GM23338 (cell line): ENCODE results near the gene SOS1. TPM values are rescaled to one million over a fixed set of nuclear protein-coding genes. Genes with fewer than 3 reads are reported as not detected.

Source experiments
- ATAC-seq: fragments of 200-7000 bp; cut with Tn5 transposase; 3 replicates; pipeline ENCODE4 v1.9.1; 2020
- DNase-seq: peaks from one replicate; pipeline ENCODE4 v3.0.0-alpha.2; 2015; ENCODE audit warnings: low spot score
- H2AFZ ChIP-seq: fragments of 200-600 bp; sonication (generic); 2 replicates; pipeline ENCODE4 v1.8.0; 2016; ENCODE audit warnings: antibody characterized with exemption, mild to moderate bottlenecking, moderate library complexity
- H3F3A ChIP-seq: fragments of 200-600 bp; sonication (generic); replicated peaks from 2 replicates; pipeline ENCODE4 v1.8.0; 2017; ENCODE audit warnings: antibody characterized with exemption, mixed run types, low read depth
- H3K27ac ChIP-seq: fragments of 200-600 bp; sonication (generic); 2 replicates; pipeline ENCODE4 v1.6.1; 2016; ENCODE audit warnings: low read depth
- H3K27me3 ChIP-seq: fragments of 200-600 bp; sonication (generic); 2 replicates; pipeline ENCODE4 v1.8.0; 2016; ENCODE audit warnings: mild to moderate bottlenecking, mixed run types, moderate library complexity; ENCODE audit not compliant: insufficient read depth
- H3K36me3 ChIP-seq: fragments of 200-600 bp; sonication (generic); 2 replicates; pipeline ENCODE4 v1.8.0; 2016; ENCODE audit warnings: mild to moderate bottlenecking; ENCODE audit not compliant: insufficient read depth
- H3K4me1 ChIP-seq: fragments of 200-600 bp; sonication (generic); 2 replicates; pipeline ENCODE4 v1.8.0; 2016; ENCODE audit warnings: mild to moderate bottlenecking, moderate library complexity; ENCODE audit not compliant: insufficient read depth
- H3K4me2 ChIP-seq: fragments of 200-600 bp; sonication (generic); 2 replicates; pipeline ENCODE4 v1.7.1; 2017; ENCODE audit warnings: mixed run types
- H3K4me3 ChIP-seq: fragments of 200-600 bp; sonication (generic); 2 replicates; pipeline ENCODE4 v1.6.1; 2016; ENCODE audit warnings: mixed run types
- H3K79me2 ChIP-seq: fragments of 200-600 bp; sonication (generic); replicated peaks from 2 replicates; pipeline ENCODE4 v1.8.0; 2017; ENCODE audit warnings: mild to moderate bottlenecking; ENCODE audit not compliant: insufficient read depth
- H3K9me2 ChIP-seq: fragments of 200-600 bp; sonication (generic); 2 replicates; pipeline ENCODE4 v1.8.0; 2017; ENCODE audit not compliant: insufficient read depth
- H4K20me1 ChIP-seq: fragments of 200-600 bp; sonication (generic); replicated peaks from 2 replicates; pipeline ENCODE4 v1.8.0; 2017; ENCODE audit warnings: mild to moderate bottlenecking; ENCODE audit not compliant: insufficient read depth
- H3K27ac Mint-ChIP-seq: 2 replicates; pipeline ENCODE4 v1.8.0; 2020; ENCODE audit warnings: inconsistent platforms, mild to moderate bottlenecking, moderate library complexity, mixed read lengths
- H3K27me3 Mint-ChIP-seq: 3 replicates; pipeline ENCODE4 v1.8.0; 2022; ENCODE audit warnings: low read depth, mild to moderate bottlenecking, moderate library complexity, mixed read lengths, inconsistent platforms; ENCODE audit not compliant: insufficient read depth, poor library complexity
- H3K36me3 Mint-ChIP-seq: 3 replicates; pipeline ENCODE4 v1.8.0; 2021; ENCODE audit warnings: low read depth, mild to moderate bottlenecking, inconsistent platforms, moderate library complexity, mixed read lengths
- H3K4me1 Mint-ChIP-seq: 3 replicates; pipeline ENCODE4 v1.8.0; 2020; ENCODE audit warnings: mild to moderate bottlenecking, inconsistent platforms, mixed read lengths
- H3K4me3 Mint-ChIP-seq: 3 replicates; pipeline ENCODE4 v1.8.0; 2021; ENCODE audit warnings: moderate library complexity, mild to moderate bottlenecking, inconsistent platforms, mixed read lengths
- H3K9me3 Mint-ChIP-seq: 3 replicates; pipeline ENCODE4 v1.8.0; 2020; ENCODE audit warnings: moderate library complexity, mild to moderate bottlenecking, inconsistent platforms, mixed read lengths
- JUNB ChIP-seq: IDR thresholded peaks from one replicate; pipeline ENCODE4 v1.6.1; 2016; ENCODE audit warnings: antibody characterized with exemption; ENCODE audit not compliant: unreplicated experiment
- POLR2AphosphoS5 ChIP-seq: IDR thresholded peaks from 2 replicates; pipeline ENCODE4 v1.6.1; 2016; ENCODE audit warnings: antibody characterized with exemption, low read depth
- polyA plus RNA-seq: library from polyadenylated mRNA; unstranded; fragments of >200 nt; fragmentation: Nextera tagmentation; extraction: Ambion mirVana; gene quantifications from 2 replicates; pipeline ENCODE4 v1.2.1, GENCODE V29; 2016
- total RNA-seq: library from RNA; depleted of rRNA; stranded (reverse); fragments of >200 nt; shearing (Covaris generic); gene quantifications from 2 replicates; pipeline ENCODE4 v1.2.3, GENCODE V29; 2014
- TF ChIP-seq, protein P1 (sequence below): IDR thresholded peaks from one replicate; pipeline ENCODE4 v1.6.1; 2018; ENCODE audit warnings: antibody characterized with exemption; ENCODE audit not compliant: unreplicated experiment
- TF ChIP-seq, protein P2 (sequence below): fragments of 250-450 bp; sonication (Bioruptor Pico); IDR thresholded peaks from 2 replicates; pipeline ENCODE4 v1.5.0; 2020; ENCODE audit warnings: mild to moderate bottlenecking, moderate library complexity
- TF ChIP-seq, protein P3 (sequence below), 2 experiments: fragments of 200-600 bp in 1 of 2; sonication (generic) in 1 of 2; conservative IDR thresholded peaks; 2 replicates each; pipeline versions ENCODE4 v1.5.1 to v1.6.1; 2016 to 2017; ENCODE audit warnings: antibody characterized with exemption in 2 of 2, low read depth in 2 of 2, mild to moderate bottlenecking in 2 of 2, moderate library complexity in 1 of 2

SOS1 gene
- total and polyA plus RNA-seq, 2 experiments from 2014 or later = 13.4 to 21.9 TPM

DNA sequence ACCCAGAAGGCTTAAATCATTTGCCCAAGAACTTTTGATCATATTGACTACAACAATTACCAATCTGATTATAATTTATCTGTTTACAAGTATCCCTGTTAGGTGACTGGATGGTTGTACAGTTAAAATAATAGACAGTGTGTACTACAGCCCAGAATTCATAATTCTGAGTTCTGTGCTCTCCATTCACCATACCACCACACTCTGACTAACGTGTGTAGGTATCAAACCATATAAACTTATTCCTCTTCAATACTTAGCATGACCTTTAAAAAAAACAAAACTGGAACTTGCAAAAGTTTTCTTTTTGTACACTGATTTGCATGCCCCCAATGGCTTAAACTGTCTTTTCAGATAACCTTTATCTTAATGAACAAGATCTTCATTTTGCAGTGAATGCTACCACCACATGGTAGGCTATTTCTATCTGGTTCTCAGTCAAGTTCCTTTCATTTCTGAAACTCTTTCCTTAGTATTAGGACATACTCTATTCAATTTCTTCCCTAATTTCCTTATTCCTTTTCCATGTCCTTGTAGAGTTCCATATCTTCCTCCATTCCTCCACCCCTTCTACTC lies 50.9 kb downstream of the SOS1 start (continued):
- no peak for TF ChIP-seq JUNB
- TF ChIP-seq, protein P1, sequence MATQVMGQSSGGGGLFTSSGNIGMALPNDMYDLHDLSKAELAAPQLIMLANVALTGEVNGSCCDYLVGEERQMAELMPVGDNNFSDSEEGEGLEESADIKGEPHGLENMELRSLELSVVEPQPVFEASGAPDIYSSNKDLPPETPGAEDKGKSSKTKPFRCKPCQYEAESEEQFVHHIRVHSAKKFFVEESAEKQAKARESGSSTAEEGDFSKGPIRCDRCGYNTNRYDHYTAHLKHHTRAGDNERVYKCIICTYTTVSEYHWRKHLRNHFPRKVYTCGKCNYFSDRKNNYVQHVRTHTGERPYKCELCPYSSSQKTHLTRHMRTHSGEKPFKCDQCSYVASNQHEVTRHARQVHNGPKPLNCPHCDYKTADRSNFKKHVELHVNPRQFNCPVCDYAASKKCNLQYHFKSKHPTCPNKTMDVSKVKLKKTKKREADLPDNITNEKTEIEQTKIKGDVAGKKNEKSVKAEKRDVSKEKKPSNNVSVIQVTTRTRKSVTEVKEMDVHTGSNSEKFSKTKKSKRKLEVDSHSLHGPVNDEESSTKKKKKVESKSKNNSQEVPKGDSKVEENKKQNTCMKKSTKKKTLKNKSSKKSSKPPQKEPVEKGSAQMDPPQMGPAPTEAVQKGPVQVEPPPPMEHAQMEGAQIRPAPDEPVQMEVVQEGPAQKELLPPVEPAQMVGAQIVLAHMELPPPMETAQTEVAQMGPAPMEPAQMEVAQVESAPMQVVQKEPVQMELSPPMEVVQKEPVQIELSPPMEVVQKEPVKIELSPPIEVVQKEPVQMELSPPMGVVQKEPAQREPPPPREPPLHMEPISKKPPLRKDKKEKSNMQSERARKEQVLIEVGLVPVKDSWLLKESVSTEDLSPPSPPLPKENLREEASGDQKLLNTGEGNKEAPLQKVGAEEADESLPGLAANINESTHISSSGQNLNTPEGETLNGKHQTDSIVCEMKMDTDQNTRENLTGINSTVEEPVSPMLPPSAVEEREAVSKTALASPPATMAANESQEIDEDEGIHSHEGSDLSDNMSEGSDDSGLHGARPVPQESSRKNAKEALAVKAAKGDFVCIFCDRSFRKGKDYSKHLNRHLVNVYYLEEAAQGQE = no peak
- TF ChIP-seq, protein P2, sequence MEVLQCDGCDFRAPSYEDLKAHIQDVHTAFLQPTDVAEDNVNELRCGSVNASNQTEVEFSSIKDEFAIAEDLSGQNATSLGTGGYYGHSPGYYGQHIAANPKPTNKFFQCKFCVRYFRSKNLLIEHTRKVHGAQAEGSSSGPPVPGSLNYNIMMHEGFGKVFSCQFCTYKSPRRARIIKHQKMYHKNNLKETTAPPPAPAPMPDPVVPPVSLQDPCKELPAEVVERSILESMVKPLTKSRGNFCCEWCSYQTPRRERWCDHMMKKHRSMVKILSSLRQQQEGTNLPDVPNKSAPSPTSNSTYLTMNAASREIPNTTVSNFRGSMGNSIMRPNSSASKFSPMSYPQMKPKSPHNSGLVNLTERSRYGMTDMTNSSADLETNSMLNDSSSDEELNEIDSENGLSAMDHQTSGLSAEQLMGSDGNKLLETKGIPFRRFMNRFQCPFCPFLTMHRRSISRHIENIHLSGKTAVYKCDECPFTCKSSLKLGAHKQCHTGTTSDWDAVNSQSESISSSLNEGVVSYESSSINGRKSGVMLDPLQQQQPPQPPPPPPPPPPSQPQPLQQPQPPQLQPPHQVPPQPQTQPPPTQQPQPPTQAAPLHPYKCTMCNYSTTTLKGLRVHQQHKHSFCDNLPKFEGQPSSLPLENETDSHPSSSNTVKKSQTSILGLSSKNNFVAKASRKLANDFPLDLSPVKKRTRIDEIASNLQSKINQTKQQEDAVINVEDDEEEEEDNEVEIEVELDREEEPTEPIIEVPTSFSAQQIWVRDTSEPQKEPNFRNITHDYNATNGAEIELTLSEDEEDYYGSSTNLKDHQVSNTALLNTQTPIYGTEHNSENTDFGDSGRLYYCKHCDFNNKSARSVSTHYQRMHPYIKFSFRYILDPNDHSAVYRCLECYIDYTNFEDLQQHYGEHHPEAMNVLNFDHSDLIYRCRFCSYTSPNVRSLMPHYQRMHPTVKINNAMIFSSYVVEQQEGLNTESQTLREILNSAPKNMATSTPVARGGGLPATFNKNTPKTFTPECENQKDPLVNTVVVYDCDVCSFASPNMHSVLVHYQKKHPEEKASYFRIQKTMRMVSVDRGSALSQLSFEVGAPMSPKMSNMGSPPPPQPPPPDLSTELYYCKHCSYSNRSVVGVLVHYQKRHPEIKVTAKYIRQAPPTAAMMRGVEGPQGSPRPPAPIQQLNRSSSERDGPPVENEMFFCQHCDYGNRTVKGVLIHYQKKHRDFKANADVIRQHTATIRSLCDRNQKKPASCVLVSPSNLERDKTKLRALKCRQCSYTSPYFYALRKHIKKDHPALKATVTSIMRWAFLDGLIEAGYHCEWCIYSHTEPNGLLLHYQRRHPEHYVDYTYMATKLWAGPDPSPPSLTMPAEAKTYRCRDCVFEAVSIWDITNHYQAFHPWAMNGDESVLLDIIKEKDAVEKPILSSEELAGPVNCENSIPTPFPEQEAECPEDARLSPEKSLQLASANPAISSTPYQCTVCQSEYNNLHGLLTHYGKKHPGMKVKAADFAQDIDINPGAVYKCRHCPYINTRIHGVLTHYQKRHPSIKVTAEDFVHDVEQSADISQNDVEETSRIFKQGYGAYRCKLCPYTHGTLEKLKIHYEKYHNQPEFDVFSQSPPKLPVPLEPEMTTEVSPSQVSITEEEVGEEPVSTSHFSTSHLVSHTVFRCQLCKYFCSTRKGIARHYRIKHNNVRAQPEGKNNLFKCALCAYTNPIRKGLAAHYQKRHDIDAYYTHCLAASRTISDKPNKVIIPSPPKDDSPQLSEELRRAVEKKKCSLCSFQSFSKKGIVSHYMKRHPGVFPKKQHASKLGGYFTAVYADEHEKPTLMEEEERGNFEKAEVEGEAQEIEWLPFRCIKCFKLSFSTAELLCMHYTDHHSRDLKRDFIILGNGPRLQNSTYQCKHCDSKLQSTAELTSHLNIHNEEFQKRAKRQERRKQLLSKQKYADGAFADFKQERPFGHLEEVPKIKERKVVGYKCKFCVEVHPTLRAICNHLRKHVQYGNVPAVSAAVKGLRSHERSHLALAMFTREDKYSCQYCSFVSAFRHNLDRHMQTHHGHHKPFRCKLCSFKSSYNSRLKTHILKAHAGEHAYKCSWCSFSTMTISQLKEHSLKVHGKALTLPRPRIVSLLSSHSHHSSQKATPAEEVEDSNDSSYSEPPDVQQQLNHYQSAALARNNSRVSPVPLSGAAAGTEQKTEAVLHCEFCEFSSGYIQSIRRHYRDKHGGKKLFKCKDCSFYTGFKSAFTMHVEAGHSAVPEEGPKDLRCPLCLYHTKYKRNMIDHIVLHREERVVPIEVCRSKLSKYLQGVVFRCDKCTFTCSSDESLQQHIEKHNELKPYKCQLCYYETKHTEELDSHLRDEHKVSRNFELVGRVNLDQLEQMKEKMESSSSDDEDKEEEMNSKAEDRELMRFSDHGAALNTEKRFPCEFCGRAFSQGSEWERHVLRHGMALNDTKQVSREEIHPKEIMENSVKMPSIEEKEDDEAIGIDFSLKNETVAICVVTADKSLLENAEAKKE (CRISPR knock-in tag) = no peak

DNA sequence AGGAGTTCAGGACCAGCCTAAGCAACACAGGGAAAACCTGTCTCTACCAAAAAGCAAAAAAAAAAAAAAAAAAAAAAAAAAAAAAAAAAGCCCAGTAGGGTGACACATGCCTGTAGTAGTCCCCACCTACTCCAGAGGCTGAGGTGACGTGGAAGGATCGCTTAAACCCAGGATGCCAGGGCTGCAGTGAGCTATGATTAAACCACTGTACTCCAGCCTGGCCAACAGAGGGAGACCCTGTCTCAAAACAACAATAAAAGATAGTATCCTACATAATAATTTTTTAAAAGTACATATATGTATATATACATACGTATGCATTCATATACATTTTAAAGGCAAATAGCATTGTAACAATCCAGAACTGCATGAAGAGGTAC lies 51.7 kb downstream of the SOS1 start:
- no peaks in the 10 kb centered on the region for H3K9me3 Mint-ChIP-seq
- no peaks in the 10 kb centered on the region for H3K27me3 ChIP-seq
- no peaks in the 10 kb centered on the region for H3K9me2 ChIP-seq
- H3F3A ChIP-seq = no peaks in the 10 kb centered on the region
- peaks cover 20% of the 10 kb centered on the region for H3K4me1 ChIP-seq
- no peaks in the 10 kb centered on the region for H4K20me1 ChIP-seq
- H3K27me3 Mint-ChIP-seq = no peaks in the 10 kb centered on the region
- no peak overlapping the region for H3K27ac Mint-ChIP-seq
- H3K27ac ChIP-seq = no peak overlapping the region
- peak; percentile 68 for ATAC-seq
- no peak overlapping the region for H3K4me2 ChIP-seq
- no peaks in the 10 kb centered on the region for H3K36me3 ChIP-seq
- no peak for DNase-seq
- H3K4me3 ChIP-seq = no peak overlapping the region
- H2AFZ ChIP-seq = no peak overlapping the region
- peaks cover 66% of the 10 kb centered on the region for H3K79me2 ChIP-seq
- TF ChIP-seq POLR2AphosphoS5 = no peak
- TF ChIP-seq, protein P3, sequence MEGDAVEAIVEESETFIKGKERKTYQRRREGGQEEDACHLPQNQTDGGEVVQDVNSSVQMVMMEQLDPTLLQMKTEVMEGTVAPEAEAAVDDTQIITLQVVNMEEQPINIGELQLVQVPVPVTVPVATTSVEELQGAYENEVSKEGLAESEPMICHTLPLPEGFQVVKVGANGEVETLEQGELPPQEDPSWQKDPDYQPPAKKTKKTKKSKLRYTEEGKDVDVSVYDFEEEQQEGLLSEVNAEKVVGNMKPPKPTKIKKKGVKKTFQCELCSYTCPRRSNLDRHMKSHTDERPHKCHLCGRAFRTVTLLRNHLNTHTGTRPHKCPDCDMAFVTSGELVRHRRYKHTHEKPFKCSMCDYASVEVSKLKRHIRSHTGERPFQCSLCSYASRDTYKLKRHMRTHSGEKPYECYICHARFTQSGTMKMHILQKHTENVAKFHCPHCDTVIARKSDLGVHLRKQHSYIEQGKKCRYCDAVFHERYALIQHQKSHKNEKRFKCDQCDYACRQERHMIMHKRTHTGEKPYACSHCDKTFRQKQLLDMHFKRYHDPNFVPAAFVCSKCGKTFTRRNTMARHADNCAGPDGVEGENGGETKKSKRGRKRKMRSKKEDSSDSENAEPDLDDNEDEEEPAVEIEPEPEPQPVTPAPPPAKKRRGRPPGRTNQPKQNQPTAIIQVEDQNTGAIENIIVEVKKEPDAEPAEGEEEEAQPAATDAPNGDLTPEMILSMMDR (conservative IDR thresholded peaks at IDR 0.05; ENCODE audit: low read depth in 2 of 2) = peak in 1 of 2 experiments; percentile 18; a peak in 1 of 4 replicates
- H3K4me1 Mint-ChIP-seq = peaks cover 12% of the 10 kb centered on the region
- no peak overlapping the region for H3K4me3 Mint-ChIP-seq
- peaks cover 6% of the 10 kb centered on the region; the same call in 1 of the 3 replicates for H3K36me3 Mint-ChIP-seq
